HEK293 (cell line): ENCODE data around the gene OR2A12.

ENCODE experiments used
- CTCF ChIA-PET: fragments of 350-600 bp; formaldehyde crosslinking; extraction: SDS; loops from one replicate; lab custom pipeline; 2021; ENCODE audit warnings: antibody characterized with exemption; lab: Yijun Ruan, JAX
- POLR2A ChIA-PET: fragments of 300-600 bp; formaldehyde crosslinking; extraction: SDS; loops from one replicate; lab custom pipeline; 2020; ENCODE audit warnings: antibody characterized with exemption, inconsistent platforms; lab: Yijun Ruan, JAX
- H3K27ac ChIP-seq: fragments of 200-500 bp; sonication (Bioruptor generic); 2 replicates; pipeline ENCODE4 v1.5.1; 2014; ENCODE audit warnings: low read depth, low read length, control low read depth, inconsistent platforms; ENCODE audit errors: extremely low read depth
- H3K36me3 ChIP-seq, 2 experiments: fragments of 200-500 bp in 1 of 2; sonication (Bioruptor generic) in 1 of 2; 1 replicate in 1 of 2; 2 replicates in 1 of 2; pipeline ENCODE4 v1.5.1; 2014 to 2017; ENCODE audit warnings: inconsistent platforms in 2 of 2, low read length in 2 of 2; ENCODE audit not compliant: control insufficient read depth in 2 of 2, insufficient read depth in 1 of 2
- H3K4me1 ChIP-seq: fragments of 200-500 bp; sonication (Bioruptor generic); 2 replicates; pipeline ENCODE4 v1.5.1; 2014; ENCODE audit warnings: mild to moderate bottlenecking, low read length, inconsistent platforms; ENCODE audit not compliant: control insufficient read depth, insufficient read depth
- H3K4me3 ChIP-seq: 2 replicates; pipeline ENCODE4 v1.5.1; 2011; ENCODE audit warnings: low read depth, mild to moderate bottlenecking, control low read depth, low read length, moderate library complexity
- H3K9me3 ChIP-seq: fragments of 200-500 bp; sonication (Bioruptor generic); 2 replicates; pipeline ENCODE4 v1.5.1; 2014; ENCODE audit warnings: low read depth, low read length, inconsistent platforms; ENCODE audit not compliant: control insufficient read depth, insufficient read depth
- OSR2 ChIP-seq: fragments of 450-650 bp; formaldehyde crosslinking; IDR thresholded peaks from 2 replicates; pipeline ENCODE4 v1.5.1; 2016; ENCODE audit warnings: missing biosample characterization, missing genetic modification characterization
- SETDB1 ChIP-seq: IDR thresholded peaks from one replicate; pipeline ENCODE4 v1.6.1; 2017; ENCODE audit warnings: mild to moderate bottlenecking, low read length, moderate library complexity, mixed read lengths; ENCODE audit not compliant: insufficient read length
- TRIM28 ChIP-seq: IDR thresholded peaks from 2 replicates; pipeline ENCODE4 v1.6.1; 2011; ENCODE audit warnings: low read length, control low read depth, borderline replicate concordance
- YY2 ChIP-seq: fragments of 450-650 bp; formaldehyde crosslinking; IDR thresholded peaks from 2 replicates; pipeline ENCODE4 v1.5.1; 2016; ENCODE audit warnings: missing biosample characterization, missing genetic modification characterization
- ZBTB20 ChIP-seq: fragments of 450-650 bp; formaldehyde crosslinking; IDR thresholded peaks from 2 replicates; pipeline ENCODE4 v1.5.1; 2016; ENCODE audit warnings: missing biosample characterization, missing genetic modification characterization
- ZBTB21 ChIP-seq: fragments of 450-650 bp; formaldehyde crosslinking; IDR thresholded peaks from 2 replicates; pipeline ENCODE4 v1.5.1; 2017; ENCODE audit warnings: missing biosample characterization, missing genetic modification characterization
- ZFHX2 ChIP-seq: fragments of 450-650 bp; formaldehyde crosslinking; conservative IDR thresholded peaks from 2 replicates; pipeline ENCODE4 v1.5.1; 2016; ENCODE audit warnings: missing biosample characterization, missing genetic modification characterization
- ZFP3 ChIP-seq: fragments of 450-650 bp; formaldehyde crosslinking; IDR thresholded peaks from 2 replicates; pipeline ENCODE4 v1.5.1; 2016; ENCODE audit warnings: low read depth, missing biosample characterization, missing genetic modification characterization
- ZNF10 ChIP-seq: fragments of 450-650 bp; formaldehyde crosslinking; IDR thresholded peaks from 2 replicates; pipeline ENCODE4 v1.5.1; 2017; ENCODE audit warnings: missing biosample characterization, missing genetic modification characterization
- ZNF138 ChIP-seq: fragments of 450-650 bp; formaldehyde crosslinking; IDR thresholded peaks from 2 replicates; pipeline ENCODE4 v1.5.1; 2016; ENCODE audit warnings: missing biosample characterization, missing genetic modification characterization, borderline replicate concordance
- ZNF146 ChIP-seq: fragments of 450-650 bp; formaldehyde crosslinking; IDR thresholded peaks from 2 replicates; pipeline ENCODE4 v1.5.1; 2016; ENCODE audit warnings: missing biosample characterization, missing genetic modification characterization
- ZNF16 ChIP-seq: fragments of 450-650 bp; formaldehyde crosslinking; IDR thresholded peaks from 2 replicates; pipeline ENCODE4 v1.5.1; 2016; ENCODE audit warnings: low read depth, missing biosample characterization, missing genetic modification characterization
- ZNF175 ChIP-seq: fragments of 450-650 bp; formaldehyde crosslinking; IDR thresholded peaks from 2 replicates; pipeline ENCODE4 v1.5.1; 2016; ENCODE audit warnings: missing biosample characterization, missing genetic modification characterization
- ZNF221 ChIP-seq: fragments of 450-650 bp; formaldehyde crosslinking; IDR thresholded peaks from 2 replicates; pipeline ENCODE4 v1.5.1; 2017; ENCODE audit warnings: missing biosample characterization, missing genetic modification characterization, borderline replicate concordance
- ZNF555 ChIP-seq: fragments of 450-650 bp; formaldehyde crosslinking; conservative IDR thresholded peaks from 2 replicates; pipeline ENCODE4 v1.5.1; 2017; ENCODE audit warnings: missing biosample characterization, mild to moderate bottlenecking, missing genetic modification characterization, inconsistent platforms
- ZNF792 ChIP-seq: fragments of 450-650 bp; formaldehyde crosslinking; IDR thresholded peaks from 2 replicates; pipeline ENCODE4 v1.5.1; 2016; ENCODE audit warnings: missing biosample characterization, missing genetic modification characterization
- ZNF837 ChIP-seq: fragments of 450-650 bp; formaldehyde crosslinking; IDR thresholded peaks from 2 replicates; pipeline ENCODE4 v1.5.1; 2016; ENCODE audit warnings: missing biosample characterization, missing genetic modification characterization
- ZXDB ChIP-seq: fragments of 450-650 bp; formaldehyde crosslinking; IDR thresholded peaks from 2 replicates; pipeline ENCODE4 v1.5.1; 2016; ENCODE audit warnings: missing biosample characterization, missing genetic modification characterization
- TF ChIP-seq, protein P1 (sequence below): fragments of 450-650 bp; formaldehyde crosslinking; IDR thresholded peaks from 2 replicates; pipeline ENCODE4; 2016; ENCODE audit warnings: missing biosample characterization, missing genetic modification characterization
- TF ChIP-seq, protein P2 (sequence below): fragments of 450-650 bp; formaldehyde crosslinking; IDR thresholded peaks from 2 replicates; pipeline ENCODE4 v1.5.1; 2016; ENCODE audit warnings: missing biosample characterization, missing genetic modification characterization
- TF ChIP-seq, protein P3 (sequence below): fragments of 450-650 bp; IDR thresholded peaks from 2 replicates; pipeline ENCODE4 v1.5.1; 2018; ENCODE audit warnings: missing biosample characterization, mild to moderate bottlenecking, missing genetic modification characterization
- TF ChIP-seq, protein P4 (sequence below): fragments of 450-650 bp; formaldehyde crosslinking; IDR thresholded peaks from 2 replicates; pipeline ENCODE4 v1.5.1; 2016; ENCODE audit warnings: missing biosample characterization, missing genetic modification characterization
- TF ChIP-seq, protein P5 (sequence below): fragments of 450-650 bp; formaldehyde crosslinking; IDR thresholded peaks from 2 replicates; pipeline ENCODE4 v1.5.1; 2016; ENCODE audit warnings: missing biosample characterization, missing genetic modification characterization, low read depth

The OR2A12 gene

DNA sequence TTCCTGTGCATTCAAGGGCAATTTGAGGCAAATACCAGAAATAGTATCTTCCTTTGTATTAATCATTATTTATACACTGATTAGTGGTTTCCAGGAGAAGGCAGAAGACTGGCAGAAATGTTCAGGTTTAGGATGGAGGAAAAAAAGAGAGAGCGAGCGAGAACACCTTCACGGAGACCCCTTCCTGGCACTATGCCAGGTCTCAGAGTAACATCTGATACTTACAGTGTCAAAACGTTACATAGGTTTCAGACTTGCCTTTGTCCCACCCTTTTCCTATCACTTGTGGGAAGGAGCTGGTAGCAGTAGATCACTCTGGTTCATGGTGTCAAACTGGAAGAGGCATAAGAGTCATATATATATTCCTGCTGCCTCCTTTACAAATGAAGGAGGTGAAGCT, 652 bp downstream of the OR2A12 start:
- no peak for TF ChIP-seq TRIM28
- TF ChIP-seq ZNF16 (tag by site-specific recombination), result no peak
- TF ChIP-seq ZNF837 (tag by site-specific recombination), result no peak
- TF ChIP-seq, protein P1, sequence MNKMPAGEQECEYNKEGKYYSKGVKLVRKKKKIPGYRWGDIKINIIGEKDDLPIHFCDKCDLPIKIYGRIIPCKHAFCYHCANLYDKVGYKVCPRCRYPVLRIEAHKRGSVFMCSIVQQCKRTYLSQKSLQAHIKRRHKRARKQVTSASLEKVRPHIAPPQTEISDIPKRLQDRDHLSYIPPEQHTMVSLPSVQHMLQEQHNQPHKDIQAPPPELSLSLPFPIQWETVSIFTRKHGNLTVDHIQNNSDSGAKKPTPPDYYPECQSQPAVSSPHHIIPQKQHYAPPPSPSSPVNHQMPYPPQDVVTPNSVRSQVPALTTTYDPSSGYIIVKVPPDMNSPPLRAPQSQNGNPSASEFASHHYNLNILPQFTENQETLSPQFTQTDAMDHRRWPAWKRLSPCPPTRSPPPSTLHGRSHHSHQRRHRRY (tag by site-specific recombination), result no peak
- no peak overlapping the region for H3K27ac ChIP-seq
- no peaks in the 10 kb centered on the region for H3K9me3 ChIP-seq
- CTCF ChIA-PET, result interaction anchor here (0.7 kb wide), 1 partner anchor 23 kb away, joined by 3 read pairs; the partner anchor contains the start of gene OR2A2
- POLR2A ChIA-PET, result no interaction called here
- H3K4me3 ChIP-seq, result no peak overlapping the region
- no peaks in the 10 kb centered on the region for H3K4me1 ChIP-seq
- H3K36me3 ChIP-seq, result no peaks in the 10 kb centered on the region

DNA sequence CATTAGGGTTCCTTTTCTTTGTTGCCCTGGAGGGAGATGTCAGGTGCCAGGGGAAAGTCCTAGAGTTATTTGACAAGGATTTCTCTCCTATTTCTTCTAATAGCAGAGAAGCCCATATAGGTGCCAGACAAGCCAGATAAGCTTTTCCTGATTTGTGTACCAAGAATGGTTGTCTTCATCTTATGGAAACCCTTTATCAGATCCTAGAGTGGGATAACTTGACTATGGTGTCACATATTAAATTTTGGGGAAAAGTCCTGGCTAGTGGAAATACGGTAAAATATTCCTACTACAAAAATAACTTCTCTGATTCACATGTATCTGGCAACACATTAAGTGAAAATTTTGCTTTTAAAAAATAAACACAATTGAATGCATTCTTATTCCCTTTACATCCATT, 1.2 kb downstream of the OR2A12 start:
- H3K36me3 ChIP-seq, result no peaks in the 10 kb centered on the region
- ChIA-PET CTCF (interaction anchor here (0.7 kb wide), 1 partner anchor 22 kb away, joined by 3 read pairs; the partner anchor contains the start of gene OR2A2), POLR2A (no interaction called here)
- H3K9me3 ChIP-seq, result no peaks in the 10 kb centered on the region
- TF ChIP-seq YY2 (tag by site-specific recombination) (no peak), ZNF10 (tag by site-specific recombination) (no peak), ZNF792 (tag by site-specific recombination) (no peak), ZFHX2 (tag by site-specific recombination) (no peak), ZXDB (tag by site-specific recombination) (no peak), ZNF138 (tag by site-specific recombination) (no peak), ZNF221 (tag by site-specific recombination) (no peak), ZBTB21 (no peak), SETDB1 (no peak), ZFP3 (no peak), ZNF175 (tag by site-specific recombination) (no peak), ZBTB20 (tag by site-specific recombination) (no peak), OSR2 (tag by site-specific recombination) (no peak), ZNF555 (tag by site-specific recombination) (no peak)
- TF ChIP-seq, protein P2, sequence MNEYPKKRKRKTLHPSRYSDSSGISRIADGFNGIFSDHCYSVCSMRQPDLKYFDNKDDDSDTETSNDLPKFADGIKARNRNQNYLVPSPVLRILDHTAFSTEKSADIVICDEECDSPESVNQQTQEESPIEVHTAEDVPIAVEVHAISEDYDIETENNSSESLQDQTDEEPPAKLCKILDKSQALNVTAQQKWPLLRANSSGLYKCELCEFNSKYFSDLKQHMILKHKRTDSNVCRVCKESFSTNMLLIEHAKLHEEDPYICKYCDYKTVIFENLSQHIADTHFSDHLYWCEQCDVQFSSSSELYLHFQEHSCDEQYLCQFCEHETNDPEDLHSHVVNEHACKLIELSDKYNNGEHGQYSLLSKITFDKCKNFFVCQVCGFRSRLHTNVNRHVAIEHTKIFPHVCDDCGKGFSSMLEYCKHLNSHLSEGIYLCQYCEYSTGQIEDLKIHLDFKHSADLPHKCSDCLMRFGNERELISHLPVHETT (tag by site-specific recombination), result no peak
- TF ChIP-seq, protein P3, sequence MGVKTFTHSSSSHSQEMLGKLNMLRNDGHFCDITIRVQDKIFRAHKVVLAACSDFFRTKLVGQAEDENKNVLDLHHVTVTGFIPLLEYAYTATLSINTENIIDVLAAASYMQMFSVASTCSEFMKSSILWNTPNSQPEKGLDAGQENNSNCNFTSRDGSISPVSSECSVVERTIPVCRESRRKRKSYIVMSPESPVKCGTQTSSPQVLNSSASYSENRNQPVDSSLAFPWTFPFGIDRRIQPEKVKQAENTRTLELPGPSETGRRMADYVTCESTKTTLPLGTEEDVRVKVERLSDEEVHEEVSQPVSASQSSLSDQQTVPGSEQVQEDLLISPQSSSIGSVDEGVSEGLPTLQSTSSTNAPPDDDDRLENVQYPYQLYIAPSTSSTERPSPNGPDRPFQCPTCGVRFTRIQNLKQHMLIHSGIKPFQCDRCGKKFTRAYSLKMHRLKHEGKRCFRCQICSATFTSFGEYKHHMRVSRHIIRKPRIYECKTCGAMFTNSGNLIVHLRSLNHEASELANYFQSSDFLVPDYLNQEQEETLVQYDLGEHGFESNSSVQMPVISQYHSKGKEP (tag by site-specific recombination), result no peak
- H3K4me3 ChIP-seq, result no peak overlapping the region
- H3K27ac ChIP-seq, result no peak overlapping the region
- H3K4me1 ChIP-seq, result no peaks in the 10 kb centered on the region

GRCh38 chr7:144090667-144091066, 4.6 kb downstream of the OR2A12 start:
- H3K27ac ChIP-seq, result no peak overlapping the region
- no peak overlapping the region for H3K4me3 ChIP-seq
- H3K9me3 ChIP-seq, result no peaks in the 10 kb centered on the region
- no peaks in the 10 kb centered on the region for H3K36me3 ChIP-seq
- POLR2A ChIA-PET, result no interaction called here
- no peaks in the 10 kb centered on the region for H3K4me1 ChIP-seq
- CTCF ChIA-PET, result no interaction called here
- TF ChIP-seq, protein P4, sequence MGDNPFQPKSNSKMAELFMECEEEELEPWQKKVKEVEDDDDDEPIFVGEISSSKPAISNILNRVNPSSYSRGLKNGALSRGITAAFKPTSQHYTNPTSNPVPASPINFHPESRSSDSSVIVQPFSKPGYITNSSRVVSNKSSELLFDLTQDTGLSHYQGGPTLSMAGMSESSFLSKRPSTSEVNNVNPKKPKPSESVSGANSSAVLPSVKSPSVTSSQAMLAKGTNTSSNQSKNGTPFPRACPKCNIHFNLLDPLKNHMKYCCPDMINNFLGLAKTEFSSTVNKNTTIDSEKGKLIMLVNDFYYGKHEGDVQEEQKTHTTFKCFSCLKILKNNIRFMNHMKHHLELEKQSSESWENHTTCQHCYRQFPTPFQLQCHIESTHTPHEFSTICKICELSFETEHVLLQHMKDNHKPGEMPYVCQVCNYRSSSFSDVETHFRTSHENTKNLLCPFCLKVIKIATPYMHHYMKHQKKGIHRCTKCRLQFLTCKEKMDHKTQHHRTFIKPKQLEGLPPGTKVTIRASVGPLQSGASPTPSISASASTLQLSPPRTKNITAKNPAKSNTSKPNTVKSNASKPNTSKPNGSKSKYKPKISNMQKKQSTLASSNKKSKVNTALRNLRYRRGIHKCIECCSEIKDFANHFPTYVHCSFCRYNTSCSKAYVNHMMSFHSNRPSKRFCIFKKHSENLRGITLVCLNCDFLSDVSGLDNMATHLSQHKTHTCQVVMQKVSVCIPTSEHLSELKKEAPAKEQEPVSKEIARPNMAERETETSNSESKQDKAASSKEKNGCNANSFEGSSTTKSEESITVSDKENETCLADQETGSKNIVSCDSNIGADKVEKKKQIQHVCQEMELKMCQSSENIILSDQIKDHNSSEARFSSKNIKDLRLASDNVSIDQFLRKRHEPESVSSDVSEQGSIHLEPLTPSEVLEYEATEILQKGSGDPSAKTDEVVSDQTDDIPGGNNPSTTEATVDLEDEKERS (tag by site-specific recombination), result 0 out of 2 replicates have a peak, but pooled peaks have one; percentile 59
- TF ChIP-seq, protein P5, sequence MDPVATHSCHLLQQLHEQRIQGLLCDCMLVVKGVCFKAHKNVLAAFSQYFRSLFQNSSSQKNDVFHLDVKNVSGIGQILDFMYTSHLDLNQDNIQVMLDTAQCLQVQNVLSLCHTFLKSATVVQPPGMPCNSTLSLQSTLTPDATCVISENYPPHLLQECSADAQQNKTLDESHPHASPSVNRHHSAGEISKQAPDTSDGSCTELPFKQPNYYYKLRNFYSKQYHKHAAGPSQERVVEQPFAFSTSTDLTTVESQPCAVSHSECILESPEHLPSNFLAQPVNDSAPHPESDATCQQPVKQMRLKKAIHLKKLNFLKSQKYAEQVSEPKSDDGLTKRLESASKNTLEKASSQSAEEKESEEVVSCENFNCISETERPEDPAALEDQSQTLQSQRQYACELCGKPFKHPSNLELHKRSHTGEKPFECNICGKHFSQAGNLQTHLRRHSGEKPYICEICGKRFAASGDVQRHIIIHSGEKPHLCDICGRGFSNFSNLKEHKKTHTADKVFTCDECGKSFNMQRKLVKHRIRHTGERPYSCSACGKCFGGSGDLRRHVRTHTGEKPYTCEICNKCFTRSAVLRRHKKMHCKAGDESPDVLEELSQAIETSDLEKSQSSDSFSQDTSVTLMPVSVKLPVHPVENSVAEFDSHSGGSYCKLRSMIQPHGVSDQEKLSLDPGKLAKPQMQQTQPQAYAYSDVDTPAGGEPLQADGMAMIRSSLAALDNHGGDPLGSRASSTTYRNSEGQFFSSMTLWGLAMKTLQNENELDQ (tag by site-specific recombination), result no peak
- TF ChIP-seq ZNF146 (tag by site-specific recombination), result peak; percentile 82
